HepG2 (cell line): ENCODE measurements around the gene MRPL58. TPM values are rescaled to one million over a fixed set of nuclear protein-coding genes. Genes with fewer than 3 reads are reported as not detected.

Experiments
- ISL2 ChIP-seq: sonication (generic); formaldehyde crosslinking; IDR thresholded peaks from 2 replicates; pipeline ENCODE4 v1.5.0; 2020; ENCODE audit warnings: missing genetic modification reagents
- MLLT10 ChIP-seq: sonication (generic); formaldehyde crosslinking; IDR thresholded peaks from 2 replicates; pipeline ENCODE4 v1.4.0; 2020; ENCODE audit warnings: missing genetic modification reagents
- ZFP82 ChIP-seq: sonication (generic); formaldehyde crosslinking; IDR thresholded peaks from 2 replicates; pipeline ENCODE4 v1.5.1; 2020; ENCODE audit warnings: mild to moderate bottlenecking, missing genetic modification reagents, borderline replicate concordance
- ZNF746 ChIP-seq: sonication (generic); formaldehyde crosslinking; IDR thresholded peaks from 2 replicates; pipeline ENCODE4 v1.8.0; 2022; ENCODE audit warnings: mild to moderate bottlenecking, missing genetic modification reagents
- ZNF773 ChIP-seq: sonication (generic); formaldehyde crosslinking; IDR thresholded peaks from 2 replicates; pipeline ENCODE4 v1.4.0; 2020; ENCODE audit warnings: missing genetic modification reagents, borderline replicate concordance
- polyA plus RNA-seq, 8 experiments: library from polyadenylated mRNA; depleted of rRNA in 3 of 8; stranded (reverse) in 7 of 8; unstranded in 1 of 8; fragments of >200 nt; fragmentation: Illumina TruSeq in 4 of 8; extraction: Trizol in 4 of 8; gene quantifications; 2 replicates each; pipeline versions ENCODE4 v1.2.1 to v1.2.3, GENCODE V29; 2011 to 2016; ENCODE audit warnings: low read depth in 4 of 8, missing spikeins in 1 of 8, mixed read lengths in 1 of 8; ENCODE audit not compliant: insufficient read depth in 1 of 8
- total RNA-seq, 5 experiments: library from RNA; depleted of rRNA; stranded (reverse); fragments of >200 nt; fragmentation: Illumina TruSeq; extraction: Trizol; gene quantifications; 2 replicates each; pipeline ENCODE4 v1.2.3, GENCODE V29; 2016; ENCODE audit warnings: low read depth in 1 of 5
- TF ChIP-seq, protein P1 (sequence below): sonication (generic); formaldehyde crosslinking; IDR thresholded peaks from 2 replicates; pipeline ENCODE4 v1.4.0; 2020; ENCODE audit warnings: missing genetic modification reagents
- TF ChIP-seq, protein P2 (sequence below), 2 experiments: fragments of 450-650 bp in 1 of 2; sonication (generic) in 1 of 2; formaldehyde crosslinking in 1 of 2; IDR thresholded peaks; 2 replicates each; pipeline versions ENCODE4 v1.6.1 to v1.8.0; 2016 to 2022; ENCODE audit warnings: antibody characterized with exemption in 1 of 2, mild to moderate bottlenecking in 1 of 2, missing genetic modification reagents in 1 of 2
- TF ChIP-seq, protein P3 (sequence below): sonication (generic); formaldehyde crosslinking; IDR thresholded peaks from 2 replicates; pipeline ENCODE4 v1.4.0; 2020; ENCODE audit warnings: missing genetic modification reagents
- TF ChIP-seq, protein P4 (sequence below): sonication (generic); formaldehyde crosslinking; IDR thresholded peaks from 2 replicates; pipeline ENCODE4 v1.4.0; 2020; ENCODE audit warnings: missing genetic modification reagents

Gene MRPL58
- total and polyA plus RNA-seq, 2 of the 13 experiments (the other 11 are each of a cell fraction or from before 2014, with no cell fraction given) = 44.9 to 68.9 TPM

DNA sequence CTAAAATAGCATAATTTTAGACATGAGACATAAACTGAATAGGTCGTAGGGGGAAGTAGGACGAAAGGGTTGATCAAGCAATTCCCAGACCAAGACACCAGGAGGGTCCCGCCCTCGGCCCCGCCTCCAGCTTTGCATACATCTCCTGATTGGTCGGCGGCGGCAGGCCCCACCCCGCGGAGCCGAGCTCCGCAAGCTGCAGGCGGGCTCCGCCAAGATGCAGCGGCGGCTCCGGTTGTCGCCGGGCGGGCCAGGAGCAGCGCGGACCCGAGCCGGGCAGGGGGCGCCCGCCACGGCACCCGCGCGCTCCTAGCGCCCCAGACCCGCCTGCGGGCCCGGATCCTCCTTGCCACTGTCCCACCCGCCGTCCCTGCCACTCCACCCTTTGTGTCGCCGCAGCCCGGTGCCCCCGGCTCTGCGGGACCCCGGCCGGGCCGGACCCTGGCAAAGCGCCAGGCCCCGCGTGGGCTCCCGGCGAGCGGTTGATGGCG is 25.0 kb upstream of the MRPL58 start, which contains the start of gene CDR2L (continued):
- TF ChIP-seq, protein P1, sequence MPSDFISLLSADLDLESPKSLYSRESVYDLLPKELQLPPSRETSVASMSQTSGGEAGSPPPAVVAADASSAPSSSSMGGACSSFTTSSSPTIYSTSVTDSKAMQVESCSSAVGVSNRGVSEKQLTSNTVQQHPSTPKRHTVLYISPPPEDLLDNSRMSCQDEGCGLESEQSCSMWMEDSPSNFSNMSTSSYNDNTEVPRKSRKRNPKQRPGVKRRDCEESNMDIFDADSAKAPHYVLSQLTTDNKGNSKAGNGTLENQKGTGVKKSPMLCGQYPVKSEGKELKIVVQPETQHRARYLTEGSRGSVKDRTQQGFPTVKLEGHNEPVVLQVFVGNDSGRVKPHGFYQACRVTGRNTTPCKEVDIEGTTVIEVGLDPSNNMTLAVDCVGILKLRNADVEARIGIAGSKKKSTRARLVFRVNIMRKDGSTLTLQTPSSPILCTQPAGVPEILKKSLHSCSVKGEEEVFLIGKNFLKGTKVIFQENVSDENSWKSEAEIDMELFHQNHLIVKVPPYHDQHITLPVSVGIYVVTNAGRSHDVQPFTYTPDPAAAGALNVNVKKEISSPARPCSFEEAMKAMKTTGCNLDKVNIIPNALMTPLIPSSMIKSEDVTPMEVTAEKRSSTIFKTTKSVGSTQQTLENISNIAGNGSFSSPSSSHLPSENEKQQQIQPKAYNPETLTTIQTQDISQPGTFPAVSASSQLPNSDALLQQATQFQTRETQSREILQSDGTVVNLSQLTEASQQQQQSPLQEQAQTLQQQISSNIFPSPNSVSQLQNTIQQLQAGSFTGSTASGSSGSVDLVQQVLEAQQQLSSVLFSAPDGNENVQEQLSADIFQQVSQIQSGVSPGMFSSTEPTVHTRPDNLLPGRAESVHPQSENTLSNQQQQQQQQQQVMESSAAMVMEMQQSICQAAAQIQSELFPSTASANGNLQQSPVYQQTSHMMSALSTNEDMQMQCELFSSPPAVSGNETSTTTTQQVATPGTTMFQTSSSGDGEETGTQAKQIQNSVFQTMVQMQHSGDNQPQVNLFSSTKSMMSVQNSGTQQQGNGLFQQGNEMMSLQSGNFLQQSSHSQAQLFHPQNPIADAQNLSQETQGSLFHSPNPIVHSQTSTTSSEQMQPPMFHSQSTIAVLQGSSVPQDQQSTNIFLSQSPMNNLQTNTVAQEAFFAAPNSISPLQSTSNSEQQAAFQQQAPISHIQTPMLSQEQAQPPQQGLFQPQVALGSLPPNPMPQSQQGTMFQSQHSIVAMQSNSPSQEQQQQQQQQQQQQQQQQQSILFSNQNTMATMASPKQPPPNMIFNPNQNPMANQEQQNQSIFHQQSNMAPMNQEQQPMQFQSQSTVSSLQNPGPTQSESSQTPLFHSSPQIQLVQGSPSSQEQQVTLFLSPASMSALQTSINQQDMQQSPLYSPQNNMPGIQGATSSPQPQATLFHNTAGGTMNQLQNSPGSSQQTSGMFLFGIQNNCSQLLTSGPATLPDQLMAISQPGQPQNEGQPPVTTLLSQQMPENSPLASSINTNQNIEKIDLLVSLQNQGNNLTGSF (CRISPR knock-in tag) = no peak
- TF ChIP-seq ZNF773 (CRISPR knock-in tag) (no peak), ISL2 (CRISPR knock-in tag) (no peak), ZNF746 (no peak), ZFP82 (CRISPR knock-in tag) (no peak), MLLT10 (no peak)
- TF ChIP-seq, protein P2, sequence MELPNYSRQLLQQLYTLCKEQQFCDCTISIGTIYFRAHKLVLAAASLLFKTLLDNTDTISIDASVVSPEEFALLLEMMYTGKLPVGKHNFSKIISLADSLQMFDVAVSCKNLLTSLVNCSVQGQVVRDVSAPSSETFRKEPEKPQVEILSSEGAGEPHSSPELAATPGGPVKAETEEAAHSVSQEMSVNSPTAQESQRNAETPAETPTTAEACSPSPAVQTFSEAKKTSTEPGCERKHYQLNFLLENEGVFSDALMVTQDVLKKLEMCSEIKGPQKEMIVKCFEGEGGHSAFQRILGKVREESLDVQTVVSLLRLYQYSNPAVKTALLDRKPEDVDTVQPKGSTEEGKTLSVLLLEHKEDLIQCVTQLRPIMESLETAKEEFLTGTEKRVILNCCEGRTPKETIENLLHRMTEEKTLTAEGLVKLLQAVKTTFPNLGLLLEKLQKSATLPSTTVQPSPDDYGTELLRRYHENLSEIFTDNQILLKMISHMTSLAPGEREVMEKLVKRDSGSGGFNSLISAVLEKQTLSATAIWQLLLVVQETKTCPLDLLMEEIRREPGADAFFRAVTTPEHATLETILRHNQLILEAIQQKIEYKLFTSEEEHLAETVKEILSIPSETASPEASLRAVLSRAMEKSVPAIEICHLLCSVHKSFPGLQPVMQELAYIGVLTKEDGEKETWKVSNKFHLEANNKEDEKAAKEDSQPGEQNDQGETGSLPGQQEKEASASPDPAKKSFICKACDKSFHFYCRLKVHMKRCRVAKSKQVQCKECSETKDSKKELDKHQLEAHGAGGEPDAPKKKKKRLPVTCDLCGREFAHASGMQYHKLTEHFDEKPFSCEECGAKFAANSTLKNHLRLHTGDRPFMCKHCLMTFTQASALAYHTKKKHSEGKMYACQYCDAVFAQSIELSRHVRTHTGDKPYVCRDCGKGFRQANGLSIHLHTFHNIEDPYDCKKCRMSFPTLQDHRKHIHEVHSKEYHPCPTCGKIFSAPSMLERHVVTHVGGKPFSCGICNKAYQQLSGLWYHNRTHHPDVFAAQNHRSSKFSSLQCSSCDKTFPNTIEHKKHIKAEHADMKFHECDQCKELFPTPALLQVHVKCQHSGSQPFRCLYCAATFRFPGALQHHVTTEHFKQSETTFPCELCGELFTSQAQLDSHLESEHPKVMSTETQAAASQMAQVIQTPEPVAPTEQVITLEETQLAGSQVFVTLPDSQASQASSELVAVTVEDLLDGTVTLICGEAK (IDR thresholded peaks at IDR 0.05) = no peak
- TF ChIP-seq, protein P2 (CRISPR knock-in tag; IDR thresholded peaks at IDR 0.05) = no peak
- TF ChIP-seq, protein P3, sequence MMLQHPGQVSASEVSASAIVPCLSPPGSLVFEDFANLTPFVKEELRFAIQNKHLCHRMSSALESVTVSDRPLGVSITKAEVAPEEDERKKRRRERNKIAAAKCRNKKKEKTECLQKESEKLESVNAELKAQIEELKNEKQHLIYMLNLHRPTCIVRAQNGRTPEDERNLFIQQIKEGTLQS (CRISPR knock-in tag) = no peak
- TF ChIP-seq, protein P4, sequence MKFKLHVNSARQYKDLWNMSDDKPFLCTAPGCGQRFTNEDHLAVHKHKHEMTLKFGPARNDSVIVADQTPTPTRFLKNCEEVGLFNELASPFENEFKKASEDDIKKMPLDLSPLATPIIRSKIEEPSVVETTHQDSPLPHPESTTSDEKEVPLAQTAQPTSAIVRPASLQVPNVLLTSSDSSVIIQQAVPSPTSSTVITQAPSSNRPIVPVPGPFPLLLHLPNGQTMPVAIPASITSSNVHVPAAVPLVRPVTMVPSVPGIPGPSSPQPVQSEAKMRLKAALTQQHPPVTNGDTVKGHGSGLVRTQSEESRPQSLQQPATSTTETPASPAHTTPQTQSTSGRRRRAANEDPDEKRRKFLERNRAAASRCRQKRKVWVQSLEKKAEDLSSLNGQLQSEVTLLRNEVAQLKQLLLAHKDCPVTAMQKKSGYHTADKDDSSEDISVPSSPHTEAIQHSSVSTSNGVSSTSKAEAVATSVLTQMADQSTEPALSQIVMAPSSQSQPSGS = 0 out of 2 replicates have a peak, but pooled peaks have one; percentile 6
